Rectal smooth muscle tissue (tissue), 1 donor: ENCODE results near the gene ZDHHC15.
A peak's percentile ranks its signal among the peaks of the same experiment; 100 is the strongest.
"Not testable (repeated sequence)": the region's sequence is repeated elsewhere in the genome, so short reads cannot be mapped to it uniquely, and the experiment has no call there.

ENCODE experiments used
- H3K27ac ChIP-seq: one replicate; pipeline ENCODE4 v1.7.0; 2013; ENCODE audit warnings: low read depth, low read length, inconsistent platforms
- H3K27me3 ChIP-seq: one replicate; pipeline ENCODE4 v1.7.0; 2013; ENCODE audit warnings: low read length; ENCODE audit not compliant: control insufficient read depth, insufficient read depth
- H3K36me3 ChIP-seq: one replicate; pipeline ENCODE4 v1.7.0; 2013; ENCODE audit warnings: low read length; ENCODE audit not compliant: control insufficient read depth, insufficient read depth
- H3K4me1 ChIP-seq: one replicate; pipeline ENCODE4 v1.7.0; 2013; ENCODE audit warnings: low read length; ENCODE audit not compliant: control insufficient read depth, insufficient read depth
- H3K4me3 ChIP-seq: one replicate; pipeline ENCODE4 v1.7.0; 2013; ENCODE audit warnings: low read length
- H3K9ac ChIP-seq: one replicate; pipeline ENCODE4 v1.7.0; 2013; ENCODE audit warnings: low read length

Gene ZDHHC15, protein sequence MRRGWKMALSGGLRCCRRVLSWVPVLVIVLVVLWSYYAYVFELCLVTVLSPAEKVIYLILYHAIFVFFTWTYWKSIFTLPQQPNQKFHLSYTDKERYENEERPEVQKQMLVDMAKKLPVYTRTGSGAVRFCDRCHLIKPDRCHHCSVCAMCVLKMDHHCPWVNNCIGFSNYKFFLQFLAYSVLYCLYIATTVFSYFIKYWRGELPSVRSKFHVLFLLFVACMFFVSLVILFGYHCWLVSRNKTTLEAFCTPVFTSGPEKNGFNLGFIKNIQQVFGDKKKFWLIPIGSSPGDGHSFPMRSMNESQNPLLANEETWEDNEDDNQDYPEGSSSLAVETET

DNA sequence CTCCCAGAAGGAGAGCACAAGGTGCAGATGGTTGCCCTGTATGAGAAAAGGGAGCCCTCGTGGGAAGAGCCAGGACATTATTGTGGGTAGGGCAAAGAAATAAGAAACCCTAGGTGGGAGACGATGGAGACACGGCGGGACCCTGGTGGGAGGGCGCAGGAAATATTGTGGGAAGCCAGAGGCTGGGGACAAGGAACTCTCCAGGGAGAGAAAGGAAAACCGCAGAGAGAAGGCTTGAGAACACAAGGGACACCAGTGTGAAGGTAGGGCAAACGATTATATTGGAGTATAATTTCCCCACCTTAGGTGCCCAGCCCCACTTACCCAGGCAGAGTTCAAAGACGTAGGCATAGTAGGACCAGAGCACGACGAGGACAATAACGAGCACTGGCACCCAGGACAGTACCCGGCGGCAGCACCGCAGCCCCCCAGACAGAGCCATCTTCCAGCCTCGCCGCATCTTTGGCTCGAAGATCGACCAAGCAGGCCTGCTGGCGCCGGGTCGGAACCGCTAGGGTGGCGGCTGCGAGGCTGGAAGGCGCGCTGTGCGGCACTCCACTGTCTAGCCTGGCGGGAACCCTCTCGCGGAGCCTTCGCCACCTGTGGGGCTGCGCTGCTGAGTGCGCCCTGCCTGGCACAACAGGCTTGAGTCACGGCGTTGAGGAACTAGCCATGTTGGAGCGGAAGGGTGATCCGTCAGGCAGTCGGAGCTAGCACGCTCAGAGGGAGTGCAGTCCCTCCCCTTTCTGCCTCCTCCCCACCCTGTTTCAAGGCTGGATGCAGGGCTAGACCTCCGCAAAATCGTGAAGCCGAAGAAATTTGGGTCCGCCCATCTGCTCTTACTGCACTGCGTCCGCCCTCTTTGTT, at the start of gene ZDHHC15:
ZDHHC15 (minus strand) TSS at position 473 of the 867 bp plus-strand sequence; CDS start at position 460, 13 bp downstream.
- H3K4me1 ChIP-seq: peaks cover 2% of the 10 kb centered on the region
- no peaks in the 10 kb centered on the region for H3K36me3 ChIP-seq
- no peak within 1 kb of the TSS for H3K9ac ChIP-seq
- H3K4me3 ChIP-seq: peak within 1 kb of the TSS; percentile 66
- H3K27me3 ChIP-seq: no peaks in the 10 kb centered on the region
- peak within 1 kb of the TSS; percentile 67 for H3K27ac ChIP-seq

DNA sequence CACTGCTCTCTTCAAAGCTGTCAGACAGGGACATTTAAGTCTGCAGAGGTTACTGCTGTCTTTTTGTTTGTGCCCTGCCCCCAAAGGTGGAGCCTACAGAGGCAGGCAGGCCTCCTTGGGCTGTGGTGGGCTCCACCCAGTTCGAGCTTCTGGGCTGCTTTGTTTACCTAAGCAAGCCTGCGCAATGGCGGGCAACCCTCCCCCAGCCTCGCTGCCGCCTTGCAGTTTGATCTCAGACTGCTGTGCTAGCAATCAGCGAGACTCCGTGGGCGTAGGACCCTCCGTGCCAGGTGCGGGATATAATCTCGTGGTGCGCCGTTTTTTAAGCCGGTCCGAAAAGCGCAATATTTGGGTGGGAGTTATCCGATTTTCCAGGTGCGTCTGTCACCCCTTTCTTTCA, 37.7 kb upstream of the ZDHHC15 start:
- H3K4me3 ChIP-seq, H3K4me1 ChIP-seq, H3K27me3 ChIP-seq, H3K27ac ChIP-seq, H3K9ac ChIP-seq, H3K36me3 ChIP-seq: not testable (repeated sequence)

DNA sequence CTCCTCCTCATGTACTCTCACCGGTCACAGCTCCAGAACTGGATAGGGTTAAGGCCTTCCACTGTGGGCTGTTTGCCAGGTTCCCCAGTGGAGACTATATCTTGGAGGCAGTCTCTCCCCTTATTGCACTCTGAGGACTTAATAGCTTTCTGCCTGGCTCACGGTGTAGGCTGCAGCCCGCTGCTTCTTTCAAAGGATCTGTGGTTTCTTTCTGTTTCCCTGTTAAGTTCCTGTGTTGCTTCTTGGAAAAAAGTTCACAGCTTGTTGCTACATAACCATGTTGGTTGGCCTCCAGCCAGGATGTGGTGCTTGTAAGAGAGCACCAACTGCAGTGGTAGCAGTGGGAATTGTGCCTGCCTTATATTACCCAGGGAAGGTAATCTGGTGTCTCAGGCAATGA, 24.9 kb upstream of the ZDHHC15 start:
- H3K9ac ChIP-seq: no peak overlapping the region
- H3K4me1 ChIP-seq: peaks cover 3% of the 10 kb centered on the region
- no peaks in the 10 kb centered on the region for H3K27me3 ChIP-seq
- H3K36me3 ChIP-seq: no peaks in the 10 kb centered on the region
- peak overlapping the region; percentile 57 for H3K27ac ChIP-seq
- no peak overlapping the region for H3K4me3 ChIP-seq

DNA sequence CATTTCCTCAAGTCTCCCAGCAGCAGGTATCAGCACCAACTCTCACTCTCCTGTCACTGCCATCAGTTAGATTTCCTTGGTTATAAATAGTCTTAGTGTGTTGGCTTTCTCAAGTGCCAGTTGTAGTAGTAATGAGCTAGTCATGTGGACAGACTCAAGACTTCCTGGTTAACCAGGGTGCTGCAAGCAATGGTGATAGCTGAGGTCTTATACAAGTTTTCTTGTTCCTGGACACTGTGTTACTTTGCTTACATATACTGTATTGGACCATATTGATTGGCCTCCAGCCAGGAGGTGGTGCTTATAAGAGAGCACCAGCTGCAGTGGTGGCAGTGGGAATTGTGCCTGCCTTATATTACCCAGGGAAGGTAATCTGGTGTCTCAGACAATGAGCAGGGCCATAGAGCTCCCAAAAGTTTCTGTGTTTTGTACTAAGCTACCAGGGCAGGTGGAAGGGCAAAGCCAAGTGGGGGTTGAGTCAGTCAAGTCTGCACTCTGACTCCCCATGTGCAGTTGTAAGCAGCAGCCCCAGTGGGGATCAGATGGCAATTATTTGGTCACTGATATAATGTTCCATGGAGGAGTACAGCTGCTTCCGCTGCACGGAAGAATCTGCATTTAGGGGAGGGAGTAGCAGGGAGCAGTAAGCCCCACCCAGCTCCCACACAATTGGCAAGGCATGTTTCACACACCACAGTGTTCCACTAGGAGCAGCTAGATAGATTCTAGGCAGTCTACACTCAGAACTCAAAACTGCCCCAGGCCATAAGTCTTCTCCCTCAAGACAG, 24.1 kb upstream of the ZDHHC15 start:
- H3K4me1 ChIP-seq: peaks cover 3% of the 10 kb centered on the region
- H3K36me3 ChIP-seq: no peaks in the 10 kb centered on the region
- H3K4me3 ChIP-seq: no peak overlapping the region
- peak overlapping the region; percentile 57 for H3K27ac ChIP-seq
- H3K27me3 ChIP-seq: no peaks in the 10 kb centered on the region
- no peak overlapping the region for H3K9ac ChIP-seq

DNA sequence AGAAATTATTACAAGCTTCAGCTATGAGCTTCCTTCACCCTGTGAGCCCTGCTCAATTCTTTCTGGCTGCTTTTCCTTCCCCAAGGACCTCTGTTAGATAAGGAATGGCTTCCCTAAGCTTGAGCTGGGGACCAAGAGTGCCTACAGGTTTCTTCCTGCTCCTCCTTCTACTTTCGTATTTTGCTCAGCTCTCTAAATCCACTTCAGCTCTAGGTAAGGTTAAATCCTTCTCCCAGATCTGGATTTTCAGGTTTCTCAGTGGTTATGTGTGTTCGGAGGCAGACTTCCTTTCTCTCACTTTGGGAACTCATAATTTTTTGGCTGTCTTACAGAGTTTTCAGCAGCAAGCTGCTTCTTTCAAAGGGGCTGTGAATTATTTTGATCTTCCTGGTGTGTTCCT, 21.9 kb upstream of the ZDHHC15 start:
- H3K4me3 ChIP-seq: no peak overlapping the region
- peaks cover 3% of the 10 kb centered on the region for H3K4me1 ChIP-seq
- no peak overlapping the region for H3K27ac ChIP-seq
- no peak overlapping the region for H3K9ac ChIP-seq
- no peaks in the 10 kb centered on the region for H3K36me3 ChIP-seq
- H3K27me3 ChIP-seq: no peaks in the 10 kb centered on the region

DNA sequence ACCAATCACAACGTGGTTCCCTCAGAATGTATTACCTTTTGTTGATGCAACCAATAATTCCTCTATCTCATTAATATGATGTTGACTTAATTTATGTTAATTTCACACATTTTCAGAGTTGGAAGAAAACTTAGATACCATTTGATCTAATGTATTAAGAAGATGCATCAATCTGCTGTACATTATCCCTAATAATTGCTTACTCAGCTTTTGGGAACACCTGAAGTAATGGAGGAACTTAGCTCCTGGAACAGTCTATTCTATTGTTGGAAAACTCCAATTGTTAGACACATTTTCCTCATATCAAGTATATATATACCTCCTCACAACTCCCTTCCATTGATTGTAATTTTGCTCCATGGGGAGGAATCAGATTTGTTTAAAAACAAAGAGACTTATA, 38.9 kb downstream of the ZDHHC15 start:
- no peak overlapping the region for H3K9ac ChIP-seq
- H3K4me3 ChIP-seq: no peak overlapping the region
- H3K27me3 ChIP-seq: no peaks in the 10 kb centered on the region
- H3K4me1 ChIP-seq: no peaks in the 10 kb centered on the region
- no peak overlapping the region for H3K27ac ChIP-seq
- H3K36me3 ChIP-seq: no peaks in the 10 kb centered on the region

DNA sequence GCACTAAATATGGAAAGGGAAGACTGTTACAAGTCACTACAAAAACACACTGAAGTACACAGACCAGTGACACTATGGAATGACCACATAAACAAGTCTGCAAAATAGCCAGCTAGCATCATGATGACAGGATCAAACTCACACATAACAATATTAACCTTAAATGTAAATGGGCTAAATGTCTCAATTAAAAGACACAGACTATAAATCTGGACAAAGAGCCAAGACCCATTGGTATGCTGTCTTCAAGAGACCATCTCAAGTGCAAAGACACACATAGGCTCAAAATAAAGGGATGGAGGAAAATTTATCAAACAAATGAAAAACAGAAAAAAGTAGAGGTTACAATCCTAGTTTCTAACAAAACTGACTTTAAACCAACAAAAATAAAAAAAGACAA, 61.1 kb downstream of the ZDHHC15 start:
- not testable (repeated sequence) for H3K4me1 ChIP-seq, H3K36me3 ChIP-seq, H3K9ac ChIP-seq, H3K27me3 ChIP-seq, H3K27ac ChIP-seq, H3K4me3 ChIP-seq

DNA sequence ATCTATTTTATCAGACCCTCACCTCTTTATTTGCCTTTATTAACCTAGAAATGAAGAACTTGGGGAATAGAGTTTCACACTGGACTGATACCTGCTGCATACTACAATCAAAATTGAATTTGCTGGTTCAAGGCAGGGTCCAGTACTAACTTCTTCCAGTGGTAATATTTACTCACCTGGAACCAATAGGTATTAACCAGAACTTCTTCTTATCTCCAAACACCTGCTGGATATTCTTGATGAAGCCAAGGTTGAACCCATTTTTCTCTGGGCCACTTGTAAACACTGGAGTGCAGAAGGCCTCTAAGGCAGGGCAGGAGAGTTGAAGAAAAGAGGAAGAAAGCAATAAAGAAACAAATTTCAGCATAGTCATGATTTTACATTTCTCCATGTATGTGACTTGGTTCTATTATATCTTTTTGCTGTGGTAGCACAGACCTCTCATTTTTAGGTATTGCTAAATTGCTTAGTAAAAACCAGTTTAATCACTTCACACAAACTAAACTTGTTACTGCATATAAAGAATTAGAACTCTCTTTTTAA, 101.1 kb downstream of the ZDHHC15 start:
- Histone ChIP-seq H3K9ac (no peak overlapping the region), H3K4me3 (no peak overlapping the region), H3K4me1 (no peaks in the 10 kb centered on the region), H3K27ac (no peak overlapping the region), H3K36me3 (no peaks in the 10 kb centered on the region), H3K27me3 (no peaks in the 10 kb centered on the region)

DNA sequence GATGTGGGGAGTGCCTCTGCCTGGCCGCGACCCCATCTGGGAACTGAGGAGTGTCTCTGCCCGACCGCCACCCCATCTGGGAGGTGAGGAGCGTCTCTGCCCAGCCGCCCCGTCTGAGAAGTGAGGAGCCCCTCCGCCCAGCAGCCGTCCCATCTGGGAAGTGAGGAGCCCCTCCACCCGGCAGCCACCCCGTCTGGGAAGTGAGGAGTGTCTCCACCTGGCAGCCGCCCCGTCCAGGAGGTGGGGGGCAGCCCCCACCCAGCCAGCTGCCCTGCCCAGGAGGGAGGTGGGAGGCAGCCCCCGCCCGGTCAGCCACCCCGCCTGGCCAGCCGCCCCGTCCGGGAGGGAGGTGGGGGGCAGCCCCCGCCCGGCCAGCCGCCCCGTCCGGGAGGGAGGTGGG, 115.7 kb downstream of the ZDHHC15 start:
- H3K4me3 ChIP-seq, H3K27ac ChIP-seq, H3K9ac ChIP-seq, H3K36me3 ChIP-seq, H3K27me3 ChIP-seq, H3K4me1 ChIP-seq: not testable (repeated sequence)

DNA sequence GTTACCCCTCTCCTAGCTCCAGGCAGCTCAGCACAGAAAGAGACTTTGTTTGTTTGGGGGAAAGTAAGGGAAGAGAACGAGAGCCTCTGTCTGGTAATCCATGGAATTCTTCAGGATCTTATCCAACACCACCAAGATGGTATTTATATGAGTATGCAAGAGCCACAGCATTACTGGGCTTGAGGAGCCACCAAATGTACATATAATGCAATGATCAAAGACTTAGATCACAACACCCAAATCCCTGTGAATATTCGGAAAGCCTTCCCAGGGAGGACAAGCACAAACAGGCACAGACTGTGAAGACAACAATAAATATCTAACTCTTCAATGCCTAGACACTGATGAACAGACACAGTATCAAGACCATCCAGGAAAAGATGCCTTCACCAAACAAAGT, 132.4 kb downstream of the ZDHHC15 start:
- no peak overlapping the region for H3K27ac ChIP-seq
- H3K27me3 ChIP-seq: no peaks in the 10 kb centered on the region
- no peak overlapping the region for H3K4me3 ChIP-seq
- H3K4me1 ChIP-seq: no peaks in the 10 kb centered on the region
- no peak overlapping the region for H3K9ac ChIP-seq
- no peaks in the 10 kb centered on the region for H3K36me3 ChIP-seq

DNA sequence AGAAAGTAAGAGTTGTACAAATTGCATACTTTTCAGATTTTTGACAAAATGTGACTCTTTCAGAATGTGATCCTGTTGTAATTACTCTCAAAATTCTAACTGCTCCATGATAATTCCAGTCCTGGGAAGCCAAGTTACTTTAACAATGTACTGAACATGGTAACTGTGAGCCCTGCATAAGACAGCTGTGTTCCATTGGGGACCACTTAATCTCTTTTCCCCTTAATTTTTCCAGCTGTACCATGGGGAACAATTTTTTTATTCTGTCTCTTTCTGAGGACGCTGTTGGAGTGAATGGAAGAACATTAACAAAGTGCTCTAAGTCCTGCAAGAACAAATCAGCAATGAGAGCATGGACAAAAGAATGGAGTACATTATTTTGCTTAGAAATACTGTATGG, 153.1 kb downstream of the ZDHHC15 start:
- Histone ChIP-seq H3K4me3 (no peak overlapping the region), H3K36me3 (no peaks in the 10 kb centered on the region), H3K9ac (no peak overlapping the region), H3K27me3 (no peaks in the 10 kb centered on the region), H3K27ac (no peak overlapping the region), H3K4me1 (no peaks in the 10 kb centered on the region)

DNA sequence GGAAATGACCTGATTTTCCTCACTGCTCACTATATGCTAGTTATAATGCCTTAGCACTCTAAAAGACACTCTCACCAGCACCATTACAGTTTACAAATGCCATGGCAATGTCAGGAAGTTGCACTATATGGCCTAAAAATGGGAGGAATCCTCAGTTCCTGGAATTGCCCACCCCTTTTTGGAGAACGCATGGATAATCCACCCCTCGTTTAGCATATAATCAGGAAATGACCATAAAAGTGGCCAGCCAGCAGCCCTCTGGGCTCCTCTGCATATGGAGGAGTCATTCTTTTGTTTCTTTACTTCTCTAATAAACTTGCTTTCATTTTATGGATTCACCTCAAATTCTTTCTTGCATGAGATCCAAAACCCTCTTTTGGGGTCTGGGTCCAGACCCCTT, 156.0 kb downstream of the ZDHHC15 start:
- no peak overlapping the region for H3K4me3 ChIP-seq
- H3K4me1 ChIP-seq: no peaks in the 10 kb centered on the region
- no peaks in the 10 kb centered on the region for H3K27me3 ChIP-seq
- H3K27ac ChIP-seq: no peak overlapping the region
- no peaks in the 10 kb centered on the region for H3K36me3 ChIP-seq
- no peak overlapping the region for H3K9ac ChIP-seq
